ENCODE results near the gene GLOD4. TPM values are rescaled to one million over a fixed set of nuclear protein-coding genes. Genes with fewer than 3 reads are reported as not detected.

Gene GLOD4
- total and polyA plus RNA-seq, 4 donors = 44.1 to 119 (median 90.6) TPM

GRCh38 chr17:720706-721539 lies 61.2 kb downstream of the GLOD4 start:
- 83% methylated on average over 7 of the region's 13 CpGs for WGBS (ENCODE audit: insufficient coverage)
- H3K27ac ChIP-seq (ENCODE audit: low read depth, low read length) = no peak overlapping the region
- DNase-seq (ENCODE audit: low read depth in 4 of 6, low spot score in 6 of 6) = no peak

GRCh38 chr17:718075-718474 lies 64.0 kb downstream of the GLOD4 start:
- no peaks in the 10 kb centered on the region for H3K27me3 ChIP-seq (ENCODE audit: control insufficient read depth, insufficient read depth, low read length)
- H3K36me3 ChIP-seq (ENCODE audit: control insufficient read depth, insufficient read depth, low read length) = peaks cover 3% of the 10 kb centered on the region
- H3K4me3 ChIP-seq (ENCODE audit: low read depth, low read length) = no peak overlapping the region
- H3K9me3 ChIP-seq (ENCODE audit: control insufficient read depth, insufficient read depth, low read length) = no peaks in the 10 kb centered on the region
- DNase-seq (ENCODE audit: low read depth in 4 of 6, low spot score in 6 of 6) = no peak
- no peak overlapping the region for H3K27ac ChIP-seq (ENCODE audit: low read depth, low read length)
- H3K4me1 ChIP-seq (ENCODE audit: control insufficient read depth, insufficient read depth, low read length) = peaks cover 26% of the 10 kb centered on the region
- WGBS (ENCODE audit: insufficient coverage) = no CpG with 5 or more reads among the region's 5 CpGs

More at GRCh38 chr17:720706-721539, 61.2 kb downstream of the GLOD4 start:
- Histone ChIP-seq H3K36me3 (ENCODE audit: control insufficient read depth, insufficient read depth, low read length) (peaks cover 5% of the 10 kb centered on the region), H3K27me3 (ENCODE audit: control insufficient read depth, insufficient read depth, low read length) (no peaks in the 10 kb centered on the region), H3K4me1 (ENCODE audit: control insufficient read depth, insufficient read depth, low read length) (peaks cover 7% of the 10 kb centered on the region), H3K9me3 (ENCODE audit: control insufficient read depth, insufficient read depth, low read length) (no peaks in the 10 kb centered on the region), H3K4me3 (ENCODE audit: low read depth, low read length) (no peak overlapping the region)

Other genes starting within 250 kb of the GLOD4 start
- 10 to 100 TPM; 21.2 to 22.6 TPM for gene VPS53, start 67.4 kb downstream of the GLOD4 start, total RNA-seq
- 10 to 100 TPM; 34.6 to 52.1 TPM for gene VPS53, start 67.4 kb downstream of the GLOD4 start, polyA plus RNA-seq (ENCODE audit: insufficient read length in 2 of 2)
- gene TLCD3A, start 49.7 kb downstream of the GLOD4 start, total RNA-seq = 10 to 100 TPM; 11.3 to 17.7 TPM
- 10 to 100 TPM; 24.6 to 27.6 TPM for gene TLCD3A, start 49.7 kb downstream of the GLOD4 start, polyA plus RNA-seq (ENCODE audit: insufficient read length in 2 of 2)
- 10 to 100 TPM in 1 of 2 donors, 1 to 10 TPM in 1; 8.1 to 13.3 TPM for gene GEMIN4, start 30.0 kb downstream of the GLOD4 start, total RNA-seq
- gene GEMIN4, start 30.0 kb downstream of the GLOD4 start, polyA plus RNA-seq (ENCODE audit: insufficient read length in 2 of 2) = 10 to 100 TPM; 15.7 to 15.8 TPM
- 10 to 100 TPM; 13.3 to 16.9 TPM for gene MRM3, start 73 bp upstream of the GLOD4 start, total RNA-seq
- 10 to 100 TPM; 14.9 to 15.8 TPM for gene MRM3, start 73 bp upstream of the GLOD4 start, polyA plus RNA-seq (ENCODE audit: insufficient read length in 2 of 2)
- gene NXN, start 197.5 kb upstream of the GLOD4 start, total RNA-seq = 10 to 100 TPM; 25.7 to 60.6 TPM
- gene NXN, start 197.5 kb upstream of the GLOD4 start, polyA plus RNA-seq (ENCODE audit: insufficient read length in 2 of 2) = 10 to 100 TPM; 37.3 to 50.7 TPM
- gene TIMM22, start 214.8 kb upstream of the GLOD4 start, total RNA-seq = 10 to 100 TPM; 11.8 to 18.9 TPM
- 10 to 100 TPM; 18.6 to 19.1 TPM for gene TIMM22, start 214.8 kb upstream of the GLOD4 start, polyA plus RNA-seq (ENCODE audit: insufficient read length in 2 of 2)

Measured in spinal cord (tissue), 10 donors.